ENCODE measurements around the gene PAH. TPM values are rescaled to one million over a fixed set of nuclear protein-coding genes. Genes with fewer than 3 reads are reported as not detected.

Gene PAH
- total and polyA plus RNA-seq, 2 of the 13 experiments (the other 11 are each of a cell fraction or from before 2014, with no cell fraction given): 192 to 451 TPM

- H3K36me3 ChIP-seq (replicated peaks in 1 of 2; ENCODE audit: control insufficient read depth in 1 of 2, insufficient read depth in 2 of 2, low read length in 2 of 2): no peaks in the 10 kb centered on the region
- H3K9ac ChIP-seq (ENCODE audit: insufficient read depth, low read depth, low read length): no peak overlapping the region
- in situ Hi-C loops (cut with HindIII; ENCODE audit: extremely low pct_ligation_motif_present, low pct_unique_long_range_greater_than_20kb) (no loop called here), intact Hi-C loops (cut with micrococcal nuclease; ENCODE audit: unreplicated experiment) (no loop called here)
- peaks cover 2 to 86% of the 10 kb centered on the region in 2 experiments; a peak in 4 of 5 replicates for H3K27me3 ChIP-seq (ENCODE audit: control insufficient read depth in 1 of 2, insufficient read depth in 2 of 2, low read length in 2 of 2)
- no peaks in the 10 kb centered on the region for H4K20me1 ChIP-seq (ENCODE audit: insufficient read depth, low read length)
- ATAC-seq (no peak), DNase-seq (ENCODE audit: low spot score) (no peak), FAIRE-seq (no peak)
- H2AFZ ChIP-seq (ENCODE audit: low read length): no peak overlapping the region
- BruUV-seq (replicated peaks): no TSS peak
- no peaks in the 10 kb centered on the region for H3K79me2 ChIP-seq (ENCODE audit: insufficient read depth, low read length)
- H3K4me3 ChIP-seq (replicated peaks in 1 of 3; ENCODE audit: insufficient read depth in 1 of 3, low read depth in 2 of 3, low read length in 3 of 3): no peak overlapping the region
- no peaks in the 10 kb centered on the region for H3K9me3 ChIP-seq (ENCODE audit: low read length)
- H3K4me2 ChIP-seq (ENCODE audit: low read depth, low read length): no peak overlapping the region
- TF ChIP-seq CSRNP2 (CRISPR knock-in tag; conservative IDR thresholded peaks at IDR 0.05; ENCODE audit: low read depth): no peak
- TF ChIP-seq ZNF572 (CRISPR knock-in tag; IDR thresholded peaks at IDR 0.05): no peak
- no peak for TF ChIP-seq ZMAT5 (CRISPR knock-in tag; IDR thresholded peaks at IDR 0.05; ENCODE audit: borderline replicate concordance, low read depth)
- no peak for TF ChIP-seq MAZ (IDR thresholded peaks at IDR 0.05; ENCODE audit: borderline replicate concordance, low read depth, low read length)
- no peak for TF ChIP-seq MAZ (CRISPR knock-in tag; IDR thresholded peaks at IDR 0.05; ENCODE audit: low read depth)
- no peak for TF ChIP-seq GZF1 (CRISPR knock-in tag; IDR thresholded peaks at IDR 0.05)
- no peak for TF ChIP-seq ZNF264 (CRISPR knock-in tag; IDR thresholded peaks at IDR 0.05)
- no peak for TF ChIP-seq ZNF260 (CRISPR knock-in tag; IDR thresholded peaks at IDR 0.05; ENCODE audit: borderline replicate concordance, low read depth)
- TF ChIP-seq CCDC6 (CRISPR knock-in tag; IDR thresholded peaks at IDR 0.05): no peak
- no peak for TF ChIP-seq ZNF138 (CRISPR knock-in tag; IDR thresholded peaks at IDR 0.05; ENCODE audit: low read depth)
- no peak for TF ChIP-seq NRL (CRISPR knock-in tag; IDR thresholded peaks at IDR 0.05; ENCODE audit: borderline replicate concordance)
- TF ChIP-seq CREB1 (IDR thresholded peaks at IDR 0.05): no peak
- TF ChIP-seq CREB1 (CRISPR knock-in tag; IDR thresholded peaks at IDR 0.05): no peak
- no peak for TF ChIP-seq E2F5 (CRISPR knock-in tag; conservative IDR thresholded peaks at IDR 0.05)
- TF ChIP-seq ZNF34 (CRISPR knock-in tag; IDR thresholded peaks at IDR 0.05; ENCODE audit: borderline replicate concordance): no peak
- H3K4me1 ChIP-seq (ENCODE audit: insufficient read depth, low read length): no peaks in the 10 kb centered on the region
- no peak overlapping the region for H3K27ac ChIP-seq (ENCODE audit: extremely low read length, insufficient read depth, low read length)
- CTCF ChIA-PET (ENCODE audit: low intra/inter-chr PET ratio, low total read pairs): no interaction called here
- POLR2A ChIA-PET: no interaction called here
- WGBS (ENCODE audit: low lambda C conversion rate): 28% methylated on average over 11 of the region's 11 CpGs
Observed at GRCh38 chr12:102962532-102962931, 45.5 kb upstream of the PAH start.

Data from HepG2 (cell line).